NCI-H1436 (cell line): ENCODE measurements around the gene PRKCA.
"Not testable (repeated sequence)": the region's sequence is repeated elsewhere in the genome, so short reads cannot be mapped to it uniquely, and the experiment has no call there.

ENCODE experiments used
- DNase-seq: peaks from one replicate; lab custom pipeline; 2025; lab: John Stamatoyannopoulos, UW

Gene PRKCA

DNA sequence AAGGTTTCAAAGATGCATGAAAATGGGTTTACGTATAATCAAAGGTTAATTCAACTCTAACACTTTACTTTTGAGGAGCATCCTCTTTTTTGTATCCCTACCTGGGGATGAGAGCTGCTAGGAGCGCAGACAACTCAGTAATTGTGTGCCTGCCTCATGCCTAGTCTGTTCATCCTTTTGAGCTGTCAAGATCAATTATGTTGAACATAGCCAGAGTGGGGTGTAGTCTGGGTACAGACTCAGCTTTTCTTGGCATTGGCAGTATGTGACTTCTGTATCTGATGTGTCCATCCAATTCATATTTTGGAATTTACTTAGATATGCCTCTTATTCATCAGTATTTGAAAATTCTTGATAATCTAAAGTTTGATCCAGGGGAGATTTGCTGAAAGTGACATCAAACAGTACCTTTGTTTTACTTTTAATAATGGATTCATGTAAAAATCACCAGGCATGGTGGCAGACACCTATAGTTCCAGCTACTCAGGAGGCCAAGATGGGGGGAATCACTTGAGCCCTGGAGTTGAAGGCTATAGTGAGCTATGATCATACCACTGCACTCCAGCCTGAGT is 24.1 kb downstream of the PRKCA start:
- no peak for DNase-seq

- DNase-seq: no peak
These were observed 28.2 kb downstream of the PRKCA start for GRCh38 chr17:66330646-66331037.

DNA sequence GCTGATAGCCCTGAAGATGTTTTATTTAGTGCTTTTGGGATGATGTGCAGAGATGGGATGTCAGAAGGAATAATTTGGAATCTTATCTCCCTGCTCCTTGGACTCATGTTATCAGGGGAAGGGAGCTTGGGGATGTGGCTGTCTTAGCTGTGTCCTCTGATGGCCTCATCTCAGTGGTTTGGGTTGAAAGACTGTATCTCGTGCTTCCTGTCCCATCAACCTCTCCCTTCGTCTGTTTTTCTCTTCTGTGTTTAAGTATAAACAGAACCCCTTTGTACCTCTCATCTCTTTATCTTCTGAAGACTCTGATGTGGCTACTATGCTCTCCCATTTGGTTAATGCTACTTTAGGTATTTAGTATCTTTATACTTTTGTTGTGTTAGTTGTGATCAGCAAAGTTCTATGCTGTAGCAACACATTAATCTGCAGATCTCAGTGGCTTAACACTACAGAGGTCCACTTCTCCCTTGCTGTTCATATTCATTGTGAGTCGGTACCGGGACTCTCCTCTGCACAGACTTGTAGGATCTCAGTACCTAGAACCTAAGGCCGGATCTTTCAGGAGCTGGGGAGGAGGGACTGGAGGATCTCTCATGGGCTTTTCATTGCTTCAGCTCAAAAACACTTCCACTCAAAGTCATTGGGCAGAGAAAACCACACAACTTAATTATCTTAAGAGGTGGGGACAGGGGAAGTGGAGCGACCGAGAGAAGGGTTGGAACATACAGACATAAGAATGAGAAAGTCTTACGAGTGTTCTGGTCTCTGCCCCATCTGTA is 28.8 kb downstream of the PRKCA start:
- DNase-seq: no peak

GRCh38 chr17:66335797-66336196 is 33.4 kb downstream of the PRKCA start:
- no peak for DNase-seq

DNA sequence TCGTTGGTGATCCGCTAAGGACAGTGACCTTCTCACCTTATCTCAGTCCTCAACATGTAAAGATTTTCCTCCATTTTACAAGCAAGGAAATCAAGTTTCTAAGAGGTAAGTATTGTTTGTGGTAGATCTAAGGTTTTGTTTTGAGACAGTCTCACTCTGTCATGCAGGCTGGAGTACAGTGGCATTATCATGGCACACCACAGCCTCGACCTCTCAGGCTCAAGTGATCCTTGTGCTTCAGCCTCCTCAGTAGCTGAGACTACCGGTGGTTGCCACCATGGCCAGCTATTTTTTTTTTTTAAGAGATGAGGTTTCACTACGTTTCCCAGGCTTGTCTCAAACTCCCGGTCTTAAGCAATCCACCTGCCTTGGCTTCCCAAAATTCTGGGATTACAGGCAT is 34.9 kb downstream of the PRKCA start:
- DNase-seq: no peak

- DNase-seq: no peak
These were observed 35.6 kb downstream of the PRKCA start for GRCh38 chr17:66337866-66338485.

GRCh38 chr17:66338937-66339336 is 36.5 kb downstream of the PRKCA start:
- DNase-seq: no peak

GRCh38 chr17:66339561-66339960 is 37.1 kb downstream of the PRKCA start:
- DNase-seq: no peak

- no peak for DNase-seq
These were observed 38.3 kb downstream of the PRKCA start for GRCh38 chr17:66340720-66341119.

GRCh38 chr17:66341462-66341861 is 39.0 kb downstream of the PRKCA start:
- no peak for DNase-seq

GRCh38 chr17:66342263-66342662 is 39.9 kb downstream of the PRKCA start:
- not testable (repeated sequence) for DNase-seq

DNA sequence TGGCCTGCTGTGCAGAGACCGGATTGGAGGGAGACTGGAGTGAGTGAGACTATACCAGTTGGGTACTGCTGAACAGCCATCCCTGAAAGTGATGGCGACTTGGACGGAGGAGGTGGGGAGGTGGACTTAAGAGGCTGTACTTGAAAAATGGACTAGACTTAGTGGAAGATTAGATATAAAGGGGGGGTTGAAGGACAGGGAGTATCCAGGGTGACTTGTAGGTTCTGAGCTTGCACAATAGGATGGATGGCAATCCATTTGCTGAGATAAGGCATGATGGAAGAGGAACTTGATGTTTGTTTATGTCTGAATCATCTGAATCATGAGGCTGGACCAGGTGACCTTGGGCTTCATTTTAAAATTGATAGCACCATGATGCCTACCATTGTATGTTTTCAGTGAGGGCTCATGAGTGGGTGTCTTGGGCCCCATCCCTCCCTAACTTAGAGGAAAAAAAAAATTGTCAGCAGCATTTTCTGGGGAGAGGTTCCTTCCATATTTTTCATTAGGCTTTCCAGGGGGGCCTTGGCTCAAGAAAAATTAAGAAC is 41.2 kb downstream of the PRKCA start:
- DNase-seq: no peak

DNA sequence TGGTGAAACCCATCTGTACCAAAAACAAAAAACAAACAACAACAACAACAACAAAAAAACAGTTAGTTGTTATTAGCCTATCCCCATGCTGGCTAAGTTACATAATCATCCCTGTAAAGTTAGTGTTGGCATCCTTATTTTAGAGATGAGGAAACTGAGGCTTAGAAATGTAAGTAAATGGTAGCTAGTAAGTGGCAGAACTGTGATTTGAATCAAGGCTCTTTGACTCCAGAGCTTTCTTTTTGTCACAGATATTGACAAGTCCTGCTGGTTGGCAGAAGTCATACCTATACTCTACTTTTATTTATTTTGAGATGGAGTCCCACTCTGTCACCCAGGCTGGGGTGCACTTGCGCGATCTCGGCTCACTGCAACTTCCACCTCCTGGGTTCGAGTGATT is 42.1 kb downstream of the PRKCA start:
- DNase-seq: no peak

DNA sequence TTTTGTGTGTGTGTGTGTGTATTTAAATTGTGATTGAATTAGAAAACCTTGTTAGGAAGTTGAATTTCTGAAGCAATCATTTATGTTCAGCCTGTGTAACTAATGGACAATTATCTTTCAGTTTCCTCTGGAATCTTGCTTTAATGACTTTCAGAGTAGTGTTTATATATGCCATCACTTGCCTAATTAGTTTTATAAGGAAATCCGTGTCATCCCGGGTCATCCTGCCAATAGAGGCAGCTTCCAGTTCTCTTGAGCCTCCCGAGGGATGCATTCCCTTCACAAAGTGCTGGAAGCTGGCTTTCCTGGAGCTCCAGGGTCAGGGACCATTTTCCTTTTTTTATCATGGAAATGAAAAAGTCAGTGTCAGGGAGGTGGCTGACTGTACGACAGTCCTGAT is 42.9 kb downstream of the PRKCA start:
- DNase-seq: no peak

GRCh38 chr17:66345949-66346638 is 43.7 kb downstream of the PRKCA start:
- not testable (repeated sequence) for DNase-seq

DNA sequence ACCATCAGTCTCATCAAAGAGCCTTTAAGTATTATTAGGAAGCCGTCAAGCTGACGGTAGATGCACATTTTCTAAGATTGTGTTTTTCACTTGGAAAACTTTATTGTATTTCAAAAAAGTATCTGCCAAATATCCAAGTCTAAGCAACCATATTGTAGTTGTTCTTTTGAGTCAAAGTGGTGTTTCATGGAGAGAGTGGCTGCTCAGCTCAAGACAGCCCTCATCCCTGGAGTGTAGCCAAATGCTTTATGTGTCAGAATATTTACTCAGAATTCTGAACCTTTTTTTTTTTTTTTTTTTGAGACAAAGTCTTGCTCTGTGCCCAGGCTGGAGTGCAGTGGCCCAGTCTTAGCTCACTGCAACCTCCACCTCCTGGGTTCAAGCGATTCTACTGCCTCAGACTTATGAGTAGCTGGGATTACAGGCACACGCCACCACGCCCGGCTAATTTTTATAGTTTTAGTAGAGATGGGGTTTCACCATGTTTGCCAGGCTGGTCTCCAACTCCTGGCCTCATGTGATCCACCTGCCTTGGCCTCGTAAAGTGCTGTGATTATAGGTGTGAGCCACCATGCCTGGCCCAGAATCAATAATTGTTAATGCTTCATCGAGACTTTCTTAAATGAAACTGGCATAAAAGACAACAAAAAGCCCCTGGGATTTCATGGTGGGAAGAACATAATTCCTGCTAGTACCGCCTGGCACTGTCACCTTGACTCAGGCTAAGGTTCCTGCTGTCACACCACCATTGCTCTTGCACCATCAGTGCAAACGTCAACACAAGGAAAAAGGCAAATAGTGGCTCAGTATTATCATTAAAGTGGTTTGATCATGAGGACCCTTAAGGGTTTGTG is 45.5 kb downstream of the PRKCA start:
- DNase-seq: no peak

DNA sequence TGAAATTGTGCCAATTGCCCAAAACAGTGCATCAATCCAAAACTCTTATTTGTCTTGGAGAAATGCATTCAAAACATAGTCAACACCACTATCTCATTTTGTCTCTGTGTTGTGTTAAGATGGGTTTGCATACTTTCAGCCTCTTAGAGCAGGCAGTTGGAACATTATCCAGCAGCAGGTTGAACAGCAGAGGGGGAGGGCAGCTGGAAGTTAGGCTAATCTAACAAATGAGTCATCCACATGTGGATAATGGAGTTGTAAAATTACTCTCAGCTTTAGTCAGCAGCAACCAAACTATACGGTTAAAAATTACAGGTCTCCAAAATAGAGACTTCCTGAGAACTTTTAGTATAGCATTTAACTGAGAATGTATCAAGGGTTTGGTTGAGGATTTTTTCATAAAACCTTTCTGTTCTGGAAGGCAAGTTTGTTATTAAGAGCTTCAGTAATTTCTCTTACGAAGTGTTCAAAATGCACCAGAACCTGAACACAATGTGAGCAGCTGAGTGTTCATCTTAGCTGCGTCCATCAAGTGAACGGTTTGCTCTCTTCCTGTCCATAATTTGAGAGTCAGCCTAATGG is 46.3 kb downstream of the PRKCA start:
- peak; percentile 19 for DNase-seq

- no peak for DNase-seq
These were observed 47.3 kb downstream of the PRKCA start for GRCh38 chr17:66349521-66350254.

DNA sequence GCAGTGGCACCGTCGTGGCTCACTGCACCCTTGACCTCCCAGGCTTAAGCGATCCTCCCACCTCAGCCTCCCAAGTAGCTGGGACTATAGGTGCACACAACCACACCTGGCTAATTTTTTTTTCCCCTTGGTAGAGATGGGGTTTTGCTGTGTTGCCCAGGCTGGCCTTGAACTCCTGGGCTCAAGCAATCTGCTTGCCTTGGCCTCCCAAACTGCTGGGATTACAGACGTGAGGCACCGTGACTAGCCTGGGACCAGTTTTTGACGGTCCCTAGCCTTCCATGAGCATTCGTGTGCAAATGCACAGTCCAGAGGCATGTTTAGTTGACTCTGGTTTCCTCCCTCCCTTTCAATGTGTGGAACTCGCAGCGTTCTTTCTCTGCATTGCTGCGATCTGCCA is 48.2 kb downstream of the PRKCA start:
- DNase-seq: not testable (repeated sequence)

GRCh38 chr17:66351033-66351432 is 48.6 kb downstream of the PRKCA start:
- no peak for DNase-seq

DNA sequence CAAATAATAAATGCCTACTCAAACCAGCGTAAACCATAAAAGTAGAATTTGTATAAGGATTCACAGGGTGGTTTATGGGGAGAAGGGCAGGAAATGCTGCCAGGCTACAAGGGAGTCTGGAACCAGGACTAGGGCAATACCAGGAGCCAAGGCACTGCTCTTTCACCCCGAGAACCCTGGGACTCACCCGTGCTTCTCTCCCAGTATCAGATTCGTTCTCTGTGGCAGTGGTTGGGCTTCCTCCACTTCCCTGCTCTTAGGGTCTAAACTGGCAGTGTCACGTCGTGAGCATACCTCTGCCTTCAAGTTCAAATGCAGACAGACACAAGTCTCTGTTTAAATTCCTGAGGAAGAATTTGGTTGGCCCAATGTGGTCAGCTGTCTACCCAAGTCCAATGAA is 49.3 kb downstream of the PRKCA start:
- no peak for DNase-seq
